ENCODE data around the gene CYBA.
A peak's percentile ranks its signal among the peaks of the same experiment; 100 is the strongest.

CYBA gene

GRCh38 chr16:88650749-88651275, at the start of gene CYBA:
Gene CYBA, minus strand, starts transcription at chr16:88651053. Its CDS starts 40 bp downstream, at chr16:88651013.
- DNase-seq, result no peak

- DNase-seq, result no peak
Measured at GRCh38 chr16:88700322-88700635, 49.4 kb upstream of the CYBA start.

- no peak for DNase-seq
Measured at GRCh38 chr16:88699180-88699579, 48.3 kb upstream of the CYBA start.

- DNase-seq, result no peak
Measured at GRCh38 chr16:88698646-88699045, 47.8 kb upstream of the CYBA start.

GRCh38 chr16:88697831-88698615, 47.2 kb upstream of the CYBA start:
- DNase-seq, result no peak

- DNase-seq, result no peak
Measured at GRCh38 chr16:88697116-88697830, 46.4 kb upstream of the CYBA start.

- DNase-seq, result no peak
Measured at GRCh38 chr16:88696441-88696840, 45.6 kb upstream of the CYBA start.

- DNase-seq, result no peak
Measured at GRCh38 chr16:88695753-88696152, 44.9 kb upstream of the CYBA start.

- no peak for DNase-seq
Measured at GRCh38 chr16:88695218-88695617, 44.4 kb upstream of the CYBA start.

- DNase-seq, result no peak
Measured at GRCh38 chr16:88694221-88695087, 43.6 kb upstream of the CYBA start.

- DNase-seq, result no peak
Measured at GRCh38 chr16:88693420-88694177, 42.7 kb upstream of the CYBA start.

- DNase-seq, result no peak
Measured at GRCh38 chr16:88692861-88693260, 42.0 kb upstream of the CYBA start.

GRCh38 chr16:88691924-88692560, 41.2 kb upstream of the CYBA start:
- DNase-seq, result no peak

- no peak for DNase-seq
Measured at GRCh38 chr16:88691129-88691813, 40.4 kb upstream of the CYBA start.

- DNase-seq, result no peak
Measured at GRCh38 chr16:88690341-88691128, 39.7 kb upstream of the CYBA start.

- peak; percentile 14 to 58 for DNase-seq
Measured at GRCh38 chr16:88688013-88688778, 37.3 kb upstream of the CYBA start.

- no peak for DNase-seq
Measured at GRCh38 chr16:88687676-88688012, 36.8 kb upstream of the CYBA start.

GRCh38 chr16:88687254-88687576, 36.4 kb upstream of the CYBA start:
- no peak for DNase-seq

GRCh38 chr16:88686439-88687253, 35.8 kb upstream of the CYBA start, which contains the start of gene SNAI3:
Gene SNAI3, minus strand, starts transcription at chr16:88686507. Its CDS starts 101 bp downstream, at chr16:88686406.
- peak; percentile 37 to 76 for DNase-seq

Measured in NCI-H524 (cell line).